Type B pancreatic cell (in vitro differentiated cells): Measurements from ENCODE around the gene TAS2R8. TPM values are rescaled to one million over a fixed set of nuclear protein-coding genes. Genes with fewer than 3 reads are reported as not detected.

ENCODE experiments used
- DNase-seq: peaks from one replicate; pipeline ENCODE4 v3.0.0; 2021; ENCODE audit warnings: mixed read lengths; ENCODE audit not compliant: unreplicated experiment; ENCODE audit errors: extremely low spot score
- H3K27ac Mint-ChIP-seq: 2 replicates; pipeline ENCODE4 v1.8.0; 2021; ENCODE audit warnings: mild to moderate bottlenecking, mixed read lengths
- H3K27me3 Mint-ChIP-seq: 2 replicates; pipeline ENCODE4 v1.8.0; 2021; ENCODE audit warnings: mixed read lengths
- H3K36me3 Mint-ChIP-seq: 2 replicates; pipeline ENCODE4 v1.8.0; 2021; ENCODE audit warnings: mixed read lengths
- H3K4me1 Mint-ChIP-seq: one replicate; pipeline ENCODE4 v1.8.0; 2021; ENCODE audit warnings: mixed read lengths; ENCODE audit not compliant: unreplicated experiment
- H3K4me3 Mint-ChIP-seq: 2 replicates; pipeline ENCODE4 v1.8.0; 2021; ENCODE audit warnings: mild to moderate bottlenecking, mixed read lengths
- H3K9me3 Mint-ChIP-seq: 2 replicates; pipeline ENCODE4 v1.8.0; 2021; ENCODE audit warnings: mixed read lengths
- total RNA-seq: library from RNA; stranded (reverse); gene quantifications from 2 replicates; pipeline ENCODE4 v1.2.1, GENCODE V29; 2021; ENCODE audit warnings: low replicate concordance
- TF ChIP-seq, protein P1 (sequence below): fragments of 200-600 bp; sonication (generic); conservative IDR thresholded peaks from 2 replicates; pipeline ENCODE4 v1.5.0; 2021; ENCODE audit warnings: antibody characterized with exemption, mild to moderate bottlenecking

Gene TAS2R8
- total RNA-seq, 1 donor from 2014 or later, result not detected

DNA sequence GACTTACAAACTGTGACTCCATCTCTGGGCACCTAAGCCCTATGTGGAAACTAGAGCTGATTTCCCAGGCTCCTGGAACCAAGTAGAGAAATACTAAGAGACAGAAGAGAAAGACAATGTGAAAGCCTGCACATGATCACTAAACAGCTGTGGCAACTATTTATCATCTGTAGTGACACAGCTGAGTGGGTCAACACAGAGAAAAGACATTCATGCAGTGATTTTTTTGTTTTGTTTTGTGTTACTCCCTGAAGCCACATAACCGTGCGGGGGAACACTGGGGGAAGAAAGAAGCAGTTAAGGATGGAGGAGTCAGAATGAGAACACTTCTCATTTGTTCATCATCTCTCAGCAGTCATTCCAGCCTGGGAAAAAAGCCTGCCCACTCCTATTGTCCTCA lies 40.7 kb upstream of the TAS2R8 start:
- peaks cover 44% of the 10 kb centered on the region for H3K36me3 Mint-ChIP-seq
- TF ChIP-seq, protein P1, sequence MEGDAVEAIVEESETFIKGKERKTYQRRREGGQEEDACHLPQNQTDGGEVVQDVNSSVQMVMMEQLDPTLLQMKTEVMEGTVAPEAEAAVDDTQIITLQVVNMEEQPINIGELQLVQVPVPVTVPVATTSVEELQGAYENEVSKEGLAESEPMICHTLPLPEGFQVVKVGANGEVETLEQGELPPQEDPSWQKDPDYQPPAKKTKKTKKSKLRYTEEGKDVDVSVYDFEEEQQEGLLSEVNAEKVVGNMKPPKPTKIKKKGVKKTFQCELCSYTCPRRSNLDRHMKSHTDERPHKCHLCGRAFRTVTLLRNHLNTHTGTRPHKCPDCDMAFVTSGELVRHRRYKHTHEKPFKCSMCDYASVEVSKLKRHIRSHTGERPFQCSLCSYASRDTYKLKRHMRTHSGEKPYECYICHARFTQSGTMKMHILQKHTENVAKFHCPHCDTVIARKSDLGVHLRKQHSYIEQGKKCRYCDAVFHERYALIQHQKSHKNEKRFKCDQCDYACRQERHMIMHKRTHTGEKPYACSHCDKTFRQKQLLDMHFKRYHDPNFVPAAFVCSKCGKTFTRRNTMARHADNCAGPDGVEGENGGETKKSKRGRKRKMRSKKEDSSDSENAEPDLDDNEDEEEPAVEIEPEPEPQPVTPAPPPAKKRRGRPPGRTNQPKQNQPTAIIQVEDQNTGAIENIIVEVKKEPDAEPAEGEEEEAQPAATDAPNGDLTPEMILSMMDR, result no peak
- no peaks in the 10 kb centered on the region for H3K4me1 Mint-ChIP-seq
- H3K9me3 Mint-ChIP-seq, result no peaks in the 10 kb centered on the region
- no peak overlapping the region for H3K27ac Mint-ChIP-seq
- H3K4me3 Mint-ChIP-seq, result no peak overlapping the region
- no peak for DNase-seq
- H3K27me3 Mint-ChIP-seq, result no peaks in the 10 kb centered on the region

DNA sequence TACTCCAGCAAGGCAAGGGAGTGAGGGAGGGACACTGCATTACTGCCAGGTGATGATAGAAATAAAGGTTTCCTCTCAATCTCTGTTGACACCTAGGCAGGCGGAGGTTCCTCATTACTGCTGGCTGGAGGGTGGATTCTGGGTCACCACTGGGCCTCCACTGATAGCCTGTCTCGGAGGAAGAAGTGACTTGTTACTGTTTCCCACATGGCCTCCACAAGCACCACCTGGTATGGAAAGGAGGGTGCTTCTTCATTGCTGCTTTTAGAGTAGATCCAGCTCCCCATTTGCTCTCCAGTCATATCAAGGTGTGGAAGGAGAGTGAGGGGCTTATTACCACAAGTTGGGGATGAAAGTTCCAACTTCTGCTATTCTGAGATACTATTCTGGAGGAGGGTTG lies 35.8 kb upstream of the TAS2R8 start:
- H3K4me3 Mint-ChIP-seq, result no peak overlapping the region
- H3K27me3 Mint-ChIP-seq, result no peaks in the 10 kb centered on the region
- TF ChIP-seq, protein P1, result no peak
- H3K4me1 Mint-ChIP-seq, result no peaks in the 10 kb centered on the region
- H3K36me3 Mint-ChIP-seq, result peaks cover 34% of the 10 kb centered on the region
- no peak for DNase-seq
- no peaks in the 10 kb centered on the region for H3K9me3 Mint-ChIP-seq
- H3K27ac Mint-ChIP-seq, result no peak overlapping the region

DNA sequence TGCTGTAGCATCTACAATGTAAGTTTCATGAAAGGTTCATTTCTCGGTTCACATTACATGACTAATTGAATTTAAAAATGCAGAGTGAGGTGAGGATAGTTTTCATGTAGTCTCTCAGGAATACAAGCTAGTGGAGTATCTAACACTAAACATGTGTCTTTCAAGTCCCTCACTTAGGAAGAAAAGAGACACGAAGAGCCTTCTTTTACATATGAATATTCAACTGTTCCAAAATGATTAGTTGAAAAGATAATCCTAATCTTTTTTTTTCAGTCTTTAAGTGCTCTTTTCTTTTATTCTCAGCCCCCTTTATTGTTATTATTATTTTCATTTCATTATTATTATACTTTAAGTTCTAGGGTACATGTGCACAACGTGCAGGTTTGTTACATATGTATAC lies 31.4 kb upstream of the TAS2R8 start:
- Mint-ChIP-seq H3K27ac (no peak overlapping the region), H3K9me3 (peaks cover 3% of the 10 kb centered on the region), H3K36me3 (peaks cover 30% of the 10 kb centered on the region), H3K27me3 (no peaks in the 10 kb centered on the region), H3K4me3 (no peak overlapping the region), H3K4me1 (no peaks in the 10 kb centered on the region)
- DNase-seq, result no peak
- TF ChIP-seq, protein P1, result no peak

DNA sequence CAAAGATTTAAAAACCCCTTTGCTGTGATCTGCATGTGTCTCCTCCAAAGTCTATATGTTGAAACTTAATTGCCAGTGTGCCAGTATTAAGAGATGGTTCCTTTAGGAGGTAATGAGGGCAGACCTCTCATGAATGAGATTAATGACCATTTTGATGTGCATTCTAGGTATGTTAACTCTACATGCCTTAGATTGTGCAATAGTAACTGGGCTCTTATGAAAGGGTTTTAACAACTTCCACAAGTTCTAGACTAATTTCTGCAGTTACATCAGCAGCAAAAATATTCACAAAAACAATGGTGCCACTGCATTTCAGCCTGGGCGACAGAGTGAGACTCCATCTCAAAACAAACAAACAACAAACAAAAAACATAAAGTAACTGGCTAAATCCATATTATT lies 22.9 kb upstream of the TAS2R8 start:
- no peak for DNase-seq
- Mint-ChIP-seq H3K9me3 (no peaks in the 10 kb centered on the region), H3K27me3 (no peaks in the 10 kb centered on the region), H3K4me3 (no peak overlapping the region), H3K4me1 (no peaks in the 10 kb centered on the region), H3K36me3 (peaks cover 4% of the 10 kb centered on the region), H3K27ac (no peak overlapping the region)
- TF ChIP-seq, protein P1, result no peak

DNA sequence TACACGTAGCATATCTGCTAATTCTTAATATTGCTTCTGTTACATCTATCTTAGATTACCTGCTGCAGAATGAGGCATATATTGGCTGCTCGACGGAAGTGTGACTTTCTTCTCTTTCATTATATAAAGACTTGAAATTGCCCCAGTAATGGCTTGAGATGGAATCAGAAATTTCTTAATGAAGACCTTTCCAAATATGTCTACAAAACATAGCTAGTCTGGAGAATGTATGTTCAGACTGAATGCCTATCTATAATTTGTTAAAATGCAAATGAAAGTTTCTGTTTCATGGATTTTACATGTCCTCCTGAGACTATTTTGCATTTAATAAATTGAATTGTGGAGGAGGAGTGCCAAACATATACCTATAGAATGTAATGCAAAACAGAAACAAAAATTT lies 19.2 kb upstream of the TAS2R8 start, which contains the start of gene TAS2R10:
TSS of gene TAS2R10 (minus strand) at position 101 of the 400 bp plus-strand sequence. CDS start at position 12, 89 bp downstream.
- Mint-ChIP-seq H3K27me3 (no peaks in the 10 kb centered on the region), H3K4me3 (no peak within 1 kb of the TSS), H3K9me3 (no peaks in the 10 kb centered on the region), H3K36me3 (no peaks in the 10 kb centered on the region), H3K4me1 (no peaks in the 10 kb centered on the region), H3K27ac (no peak within 1 kb of the TSS)
- TF ChIP-seq, protein P1, result no peak
- no peak for DNase-seq

DNA sequence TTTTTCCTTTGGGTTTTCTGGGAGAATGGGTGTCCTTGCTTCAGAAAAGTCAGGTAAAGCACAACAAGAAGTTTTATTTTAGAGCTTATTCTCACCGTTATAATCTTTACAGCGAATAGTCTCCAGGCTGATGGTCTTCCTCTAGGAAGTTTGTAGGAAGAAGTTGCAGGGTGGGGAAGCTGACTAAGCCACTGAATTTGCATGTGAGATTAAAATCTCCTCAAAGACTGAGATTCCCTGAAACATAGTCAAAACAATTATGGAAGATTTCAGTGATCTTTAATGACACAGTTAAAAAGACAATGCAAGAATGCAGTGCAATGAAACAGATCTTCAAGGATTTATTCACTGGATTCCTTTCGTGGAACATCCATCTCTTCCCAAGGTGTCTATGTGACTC lies 17.9 kb upstream of the TAS2R8 start:
- no peaks in the 10 kb centered on the region for H3K9me3 Mint-ChIP-seq
- no peaks in the 10 kb centered on the region for H3K27me3 Mint-ChIP-seq
- no peak for DNase-seq
- no peak overlapping the region for H3K27ac Mint-ChIP-seq
- H3K36me3 Mint-ChIP-seq, result no peaks in the 10 kb centered on the region
- H3K4me3 Mint-ChIP-seq, result no peak overlapping the region
- TF ChIP-seq, protein P1, result no peak
- H3K4me1 Mint-ChIP-seq, result no peaks in the 10 kb centered on the region
